ENCODE results near the gene STK10.
A peak's percentile ranks its signal among the peaks of the same experiment; 100 is the strongest.

Gene STK10

DNA sequence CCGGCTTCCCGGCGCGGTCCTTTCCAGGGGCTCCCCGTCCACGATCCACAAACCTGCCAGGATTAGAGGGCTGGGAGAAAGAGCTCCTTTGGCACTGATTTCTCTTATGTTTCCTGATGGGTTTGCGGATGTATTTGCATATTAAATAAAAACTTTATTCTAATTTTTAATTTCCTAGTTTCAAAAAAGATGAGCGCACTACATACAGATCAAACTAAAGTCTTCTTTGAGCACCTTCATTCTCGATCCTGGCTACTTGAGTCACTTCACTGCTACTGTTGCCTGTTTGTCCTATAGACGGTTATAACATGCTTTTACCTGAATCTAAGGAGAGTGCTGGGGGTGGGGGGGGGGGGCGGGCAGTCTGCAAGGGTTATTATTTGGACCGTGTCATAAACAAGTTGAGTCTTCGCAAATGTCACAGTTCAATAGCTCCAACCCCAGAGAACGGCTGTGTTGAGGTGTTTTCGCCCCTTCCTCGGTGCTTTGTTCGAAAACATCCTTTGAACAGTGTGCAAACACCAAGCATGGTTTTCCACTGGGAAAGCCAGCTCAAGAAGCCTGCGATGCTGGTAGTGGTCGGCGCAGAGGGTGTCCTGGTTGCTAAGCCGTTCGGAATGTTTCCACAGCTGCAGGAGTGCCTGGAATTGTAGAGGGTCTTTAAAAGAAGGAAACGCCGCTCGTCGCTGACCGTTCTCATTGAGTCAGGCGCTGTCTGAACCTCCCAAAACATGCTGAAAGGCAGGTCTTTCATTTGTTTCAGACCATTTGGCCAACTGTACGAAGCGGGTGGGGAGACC is 1.1 kb upstream of the STK10 start:
- DNase-seq, result no peak

DNA sequence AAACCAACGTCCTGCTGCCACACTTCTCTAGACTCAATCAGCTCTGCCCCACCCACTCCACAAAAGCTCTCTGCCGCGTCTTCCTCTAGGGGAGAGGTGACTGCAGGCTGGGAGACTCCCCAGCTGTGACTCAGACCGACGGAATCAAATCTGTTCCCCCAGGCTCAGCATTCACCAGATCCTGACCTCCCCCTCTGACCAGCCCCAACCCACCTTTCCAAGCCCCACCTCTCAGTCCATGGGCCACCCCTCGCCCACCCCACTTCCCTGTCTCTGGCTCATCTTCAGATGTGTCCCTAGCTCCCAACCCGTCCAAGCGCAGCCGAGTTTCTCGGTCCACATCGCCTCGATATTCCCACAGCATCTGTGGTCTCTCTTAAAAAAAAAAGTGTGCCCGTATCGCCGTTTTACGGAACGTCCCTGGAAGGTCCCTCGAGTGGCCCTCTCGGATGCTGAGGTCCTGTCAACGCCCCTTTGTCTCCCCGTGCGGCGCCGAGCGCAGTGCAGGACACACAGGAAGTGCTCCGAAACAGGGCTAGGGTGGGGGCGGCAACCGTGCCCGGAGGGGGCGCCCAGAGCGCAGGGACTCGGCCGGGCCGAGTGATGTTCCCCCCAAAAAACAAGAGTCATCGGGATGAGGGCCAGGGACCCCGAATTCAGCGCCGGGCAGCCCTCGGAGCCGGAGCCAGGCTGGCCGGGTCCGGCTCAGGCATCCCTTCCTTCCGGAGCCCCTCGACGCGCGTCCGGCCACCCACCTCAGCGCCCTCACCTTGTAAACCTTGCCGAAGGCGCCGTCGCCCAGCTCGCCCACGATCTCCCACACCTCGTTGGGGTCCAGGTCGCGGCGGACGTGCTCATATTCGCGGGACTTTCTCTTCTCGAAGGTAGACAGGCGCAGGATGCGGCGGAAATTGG is 649 bp downstream of the STK10 start:
- DNase-seq, result no peak

DNA sequence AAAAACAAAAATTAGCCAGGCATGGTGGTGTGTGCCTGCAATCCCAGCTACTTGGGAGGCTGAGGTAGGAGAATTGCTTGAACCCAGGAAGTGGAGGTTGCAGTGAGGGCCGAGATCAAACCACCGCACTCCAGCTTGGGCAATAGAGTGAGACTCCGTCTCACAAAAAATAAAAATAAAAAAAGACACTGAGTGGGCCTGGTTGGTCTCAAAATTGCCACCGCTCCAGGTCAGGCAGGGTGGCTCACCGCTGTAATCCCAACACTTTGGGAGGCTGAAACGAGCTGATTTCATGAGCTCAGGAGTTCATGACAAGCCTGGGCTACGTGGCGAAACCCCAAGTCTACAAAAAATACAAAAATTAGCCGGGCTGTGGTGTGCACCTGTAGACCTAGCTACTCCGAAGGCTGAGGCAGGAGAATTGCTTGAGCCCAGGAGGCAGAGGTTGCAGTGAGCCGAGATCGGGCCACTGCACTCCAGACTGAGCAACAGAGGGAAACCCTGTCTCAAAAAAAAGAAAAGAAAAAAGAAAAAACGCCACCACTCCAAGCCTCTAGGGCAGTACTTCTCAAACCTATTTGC is 1.8 kb downstream of the STK10 start:
- no peak for DNase-seq

DNA sequence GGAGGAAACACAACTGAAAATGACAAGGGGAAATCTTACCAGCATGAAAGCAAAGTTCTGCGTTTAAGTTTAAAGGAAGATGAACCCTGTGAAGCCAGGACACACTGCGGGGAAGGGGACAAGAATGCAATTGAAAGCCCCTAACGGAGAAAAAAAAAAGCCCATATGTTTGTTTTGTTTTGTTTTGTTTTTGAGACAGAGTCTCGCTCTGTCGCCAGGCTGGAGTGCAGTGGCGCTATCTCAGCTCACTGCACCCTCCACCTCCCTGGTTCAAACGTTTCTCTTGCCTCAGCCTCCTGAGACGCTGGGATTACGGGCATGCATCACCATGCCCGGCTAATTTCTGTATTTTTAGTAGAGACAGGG is 2.9 kb downstream of the STK10 start:
- DNase-seq, result no peak

DNA sequence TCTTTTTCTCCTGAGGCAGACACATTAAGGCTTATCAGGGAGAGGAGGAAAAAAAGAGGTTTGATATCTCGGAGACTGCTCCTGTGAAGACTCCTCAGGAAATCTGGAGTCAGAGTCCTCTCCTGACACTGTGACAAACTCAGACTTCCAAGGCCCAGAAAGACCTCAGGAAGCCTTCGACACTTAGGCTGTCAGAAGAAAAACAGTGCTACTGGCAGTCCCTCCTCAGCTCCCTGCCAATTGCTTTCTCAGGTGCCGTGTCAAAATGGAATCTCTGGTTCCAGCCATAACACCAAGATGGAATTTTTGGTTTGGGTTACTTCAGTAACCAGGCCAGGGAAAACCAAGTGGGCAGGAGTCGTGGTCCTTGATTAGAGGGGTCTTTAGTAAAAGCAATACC is 4.1 kb downstream of the STK10 start:
- no peak for DNase-seq

DNA sequence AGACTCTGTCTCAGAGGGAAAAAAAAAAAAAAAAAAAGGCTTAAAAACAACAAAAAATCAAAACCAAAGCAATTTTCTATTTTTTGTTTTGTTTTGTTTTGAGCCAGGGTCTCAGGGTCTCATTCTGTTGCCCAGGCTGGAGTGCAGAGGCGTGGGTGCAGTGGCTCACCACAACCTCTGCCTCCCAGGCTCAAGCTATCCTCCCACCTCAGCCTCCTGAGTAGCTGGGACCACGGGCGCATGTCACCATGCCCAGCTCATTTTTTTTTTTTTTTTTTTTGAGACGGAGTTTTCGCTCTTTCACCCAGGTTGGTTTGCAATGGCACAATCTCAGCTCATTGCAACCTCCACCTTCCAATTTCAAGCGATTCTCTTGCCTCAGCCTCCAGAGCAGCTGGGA is 5.7 kb downstream of the STK10 start:
- DNase-seq, result no peak

DNA sequence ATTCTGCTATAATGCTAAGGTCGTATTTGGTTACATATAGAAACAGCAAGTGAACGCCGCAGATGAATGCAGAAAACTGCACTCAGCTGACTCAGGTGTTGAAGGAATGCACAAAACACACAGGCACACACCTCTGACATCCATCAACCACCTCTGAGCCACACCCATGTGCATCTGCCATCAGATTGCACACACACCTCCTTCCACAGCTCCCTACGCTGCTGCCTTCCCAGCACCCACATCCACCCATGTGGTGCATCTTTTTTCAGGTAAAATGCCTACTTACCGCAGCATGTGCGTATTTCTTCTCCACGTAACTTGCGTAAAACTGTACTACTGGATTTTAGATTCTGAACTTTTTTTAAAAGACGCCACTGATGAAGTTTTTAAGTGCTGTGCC is 7.1 kb downstream of the STK10 start:
- no peak for DNase-seq

GRCh38 chr5:172178991-172179989 is 8.7 kb downstream of the STK10 start:
- DNase-seq, result no peak

DNA sequence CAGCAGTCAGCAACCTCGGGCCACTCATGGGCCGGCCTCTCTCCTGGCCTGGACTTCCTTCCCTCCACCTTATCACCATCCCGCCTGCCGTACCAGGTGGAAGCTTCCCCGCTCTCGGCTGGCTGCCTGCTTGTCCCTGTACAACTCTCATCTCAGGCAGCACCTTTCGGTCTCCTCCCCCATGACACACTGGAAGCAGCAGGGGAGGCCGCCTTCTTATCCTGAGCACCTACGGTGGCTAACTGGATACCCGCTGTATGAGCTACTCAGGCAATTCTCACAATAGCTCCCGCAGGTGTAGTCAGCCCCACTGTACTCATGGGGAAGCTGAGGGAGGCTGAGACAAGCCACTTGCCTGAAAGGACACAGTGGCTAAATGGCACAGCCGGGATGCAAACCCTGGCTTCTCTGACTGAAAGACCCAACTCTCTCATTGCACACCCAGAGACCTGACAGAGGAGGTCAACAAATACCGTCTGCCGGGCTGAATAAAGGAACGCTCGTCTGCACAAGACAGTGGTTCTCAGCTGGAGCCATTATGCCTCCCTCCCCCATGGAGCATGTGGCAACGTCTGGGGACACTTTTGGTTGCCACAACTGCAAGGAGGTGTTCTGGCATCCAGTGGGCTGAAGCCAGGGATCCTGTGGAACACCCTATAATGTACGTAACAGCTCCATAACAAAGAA is 9.6 kb downstream of the STK10 start:
- DNase-seq, result no peak

DNA sequence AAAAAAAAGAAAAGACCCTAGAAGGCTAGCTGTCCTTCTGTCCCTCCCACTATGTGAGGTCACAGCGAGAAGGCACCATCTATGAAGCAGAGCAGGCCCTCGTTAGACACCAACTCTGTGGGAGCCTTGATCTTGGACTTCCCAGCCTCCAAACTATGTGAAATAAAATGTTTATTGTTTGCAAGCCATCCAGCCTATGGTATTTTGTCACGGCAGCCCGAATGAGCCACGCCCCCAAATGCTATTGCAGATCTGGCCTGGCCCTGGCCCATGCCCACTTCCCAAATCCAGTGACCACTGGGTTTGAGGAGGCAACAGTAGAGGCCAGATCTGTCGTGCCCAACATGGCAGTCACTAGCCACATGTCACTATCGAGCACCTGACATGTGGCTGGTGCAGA is 10.8 kb downstream of the STK10 start:
- no peak for DNase-seq

DNA sequence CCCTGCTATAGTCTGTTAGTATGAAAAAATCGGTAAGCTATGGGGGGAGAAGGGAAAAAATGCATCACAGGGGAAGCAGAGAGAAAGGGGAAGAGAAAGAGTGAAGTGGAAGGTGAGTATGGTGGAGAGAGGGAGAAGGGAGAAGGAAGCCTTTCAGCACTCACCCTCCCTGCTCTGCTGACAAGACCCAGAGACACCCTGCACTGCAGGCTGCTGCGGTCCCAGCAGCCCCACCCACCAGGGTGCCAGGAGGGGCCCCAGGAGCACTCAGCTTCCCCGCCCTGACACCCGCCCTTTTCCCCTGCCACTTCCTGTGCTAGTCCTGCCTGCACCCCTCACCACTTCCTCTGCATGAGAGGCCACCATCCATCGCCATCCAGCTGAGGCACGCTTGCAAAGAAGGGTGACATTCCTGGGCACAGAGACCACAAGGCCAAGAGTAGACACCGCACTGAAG is 12.7 kb downstream of the STK10 start:
- DNase-seq, result no peak

DNA sequence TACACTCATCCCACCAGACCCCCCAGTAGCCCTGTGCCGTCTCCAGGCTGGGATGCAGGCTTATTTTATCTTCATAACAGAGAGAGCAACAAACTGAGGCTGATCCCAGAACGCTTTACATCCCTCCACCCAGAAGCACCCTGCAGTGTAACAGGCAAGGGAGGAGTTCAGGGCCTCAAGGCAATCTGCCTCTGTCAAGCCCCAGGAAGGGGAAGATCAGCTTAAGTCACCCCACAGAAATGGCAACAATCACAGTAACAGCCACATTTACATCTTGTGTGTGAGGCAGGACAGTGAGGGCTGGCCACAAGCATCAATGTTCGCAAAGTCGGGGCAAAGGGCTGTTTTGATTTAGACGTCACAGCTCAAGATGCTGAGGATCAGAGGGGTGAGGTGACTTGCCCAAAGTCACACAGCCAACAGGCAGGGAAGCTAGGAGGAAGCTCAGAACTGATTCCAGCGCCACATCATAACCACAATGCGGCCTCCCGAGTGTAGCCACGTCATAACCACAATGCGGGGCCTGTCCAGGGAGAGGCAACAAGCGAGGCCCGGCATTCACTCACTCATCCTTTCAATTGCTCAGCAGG is 14.4 kb downstream of the STK10 start:
- DNase-seq, result no peak

- DNase-seq, result peak; percentile 74
Observed at GRCh38 chr5:172172912-172173563, 15.0 kb downstream of the STK10 start.

DNA sequence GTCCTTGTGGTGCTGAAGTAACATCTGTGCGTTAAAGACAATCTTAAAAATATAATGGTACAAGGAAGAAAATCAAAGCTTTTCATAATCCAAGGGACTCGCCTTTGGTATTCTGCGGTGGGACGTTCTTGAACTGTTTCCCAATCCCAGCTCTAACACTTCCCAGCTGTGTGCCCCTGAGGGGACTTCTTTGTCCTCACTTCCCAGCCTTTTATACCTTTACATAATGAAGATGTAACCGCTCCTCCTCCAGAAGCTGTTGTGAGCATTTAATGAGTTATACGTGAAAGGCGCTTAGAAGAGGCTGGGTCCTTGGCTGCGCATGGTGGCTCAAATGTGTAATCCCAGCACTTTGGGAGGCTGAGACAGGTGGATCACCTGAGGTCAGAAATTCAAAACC is 16.9 kb downstream of the STK10 start:
- no peak for DNase-seq

- DNase-seq, result no peak
Observed at GRCh38 chr5:172170251-172170701, 17.7 kb downstream of the STK10 start.

DNA sequence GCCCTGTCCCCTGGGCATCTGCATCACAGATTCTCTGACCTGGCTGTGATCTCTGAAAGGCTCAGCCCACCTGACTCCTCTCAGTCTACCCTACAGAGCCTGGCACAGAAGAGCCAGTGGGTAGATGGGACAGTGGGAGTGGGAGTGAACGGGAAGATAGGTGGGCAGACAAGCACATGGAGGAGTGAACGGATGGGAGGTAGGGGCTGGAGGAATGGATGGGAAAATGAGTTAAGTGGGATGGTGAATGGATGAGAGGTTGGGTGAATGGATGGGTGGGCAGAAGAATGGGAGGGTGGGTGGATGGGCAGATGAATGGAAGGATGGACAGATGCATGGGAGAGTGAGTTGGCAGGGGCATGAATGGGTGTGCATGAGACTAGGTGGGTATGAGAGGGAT is 18.8 kb downstream of the STK10 start:
- DNase-seq, result no peak

GRCh38 chr5:172168311-172168710 is 19.7 kb downstream of the STK10 start:
- DNase-seq, result no peak

DNA sequence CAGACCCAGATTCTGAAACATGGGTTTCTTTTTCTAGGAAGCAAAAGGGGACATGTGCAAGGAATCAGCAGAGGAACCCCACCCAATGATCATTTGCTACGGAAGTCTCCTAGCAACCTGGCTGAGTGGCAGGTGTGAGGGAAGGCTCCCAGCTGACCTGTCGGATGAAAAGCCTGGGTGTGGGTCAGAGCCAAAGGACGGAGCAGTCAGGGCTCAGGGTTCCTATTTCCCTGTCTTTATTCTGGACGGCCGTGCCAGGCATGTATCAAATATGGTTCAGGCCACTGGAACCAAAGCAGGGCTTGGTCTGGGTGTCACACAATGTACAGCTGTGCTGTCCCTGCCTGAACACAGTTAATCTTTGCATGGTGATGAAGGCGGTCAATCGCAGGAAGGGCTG is 20.1 kb downstream of the STK10 start:
- DNase-seq, result no peak

- DNase-seq, result no peak
Observed at GRCh38 chr5:172166030-172166826, 21.8 kb downstream of the STK10 start.

GRCh38 chr5:172165465-172165864 is 22.6 kb downstream of the STK10 start:
- no peak for DNase-seq

Data from midbrain (tissue), 1 donor.